OCI-LY7 (cell line): ENCODE data around the gene SLC12A3.

Experiments used
- CTCF ChIP-seq: fragments of 200-600 bp; sonication (generic); conservative IDR thresholded peaks from 2 replicates; pipeline ENCODE4 v1.5.1; 2014; ENCODE audit warnings: mild to moderate bottlenecking, antibody characterized with exemption, low read length, moderate library complexity, mixed read lengths
- EZH2phosphoT487 ChIP-seq: fragments of 200-600 bp; sonication (generic); IDR thresholded peaks from 2 replicates; pipeline ENCODE4 v1.6.1; 2018; ENCODE audit warnings: low read depth, borderline replicate concordance, mild to moderate bottlenecking, mixed run types, antibody characterized with exemption, low read length, moderate library complexity, mixed read lengths

GRCh38 chr16:56847173-56847910 lies 17.7 kb upstream of the SLC12A3 start:
- TF ChIP-seq CTCF, result no peak
- no peak for TF ChIP-seq EZH2phosphoT487
